SU-DHL-6 (cell line): ENCODE measurements around the gene WWC1.

ENCODE experiments used
- CTCF ChIP-seq: fragments of 200-600 bp; sonication (generic); IDR thresholded peaks from one replicate; pipeline ENCODE4 v1.5.1; 2017; ENCODE audit warnings: antibody characterized with exemption, mild to moderate bottlenecking, low read length, moderate library complexity; ENCODE audit not compliant: insufficient read depth, poor library complexity, severe bottlenecking
- EZH2phosphoT487 ChIP-seq: fragments of 200-600 bp; sonication (generic), shearing (Covaris generic); conservative IDR thresholded peaks from 2 replicates; pipeline ENCODE4 v1.6.1; 2018; ENCODE audit warnings: mild to moderate bottlenecking, antibody characterized with exemption, low read length, moderate library complexity, mixed read lengths

GRCh38 chr5:168357876-168358275 lies 66.4 kb downstream of the WWC1 start:
- no peak for TF ChIP-seq CTCF
- no peak for TF ChIP-seq EZH2phosphoT487
